ENCODE data around the gene SEPTIN8. TPM values are rescaled to one million over a fixed set of nuclear protein-coding genes. Genes with fewer than 3 reads are reported as not detected.
A peak's percentile ranks its signal among the peaks of the same experiment; 100 is the strongest.

Gene SEPTIN8, protein sequence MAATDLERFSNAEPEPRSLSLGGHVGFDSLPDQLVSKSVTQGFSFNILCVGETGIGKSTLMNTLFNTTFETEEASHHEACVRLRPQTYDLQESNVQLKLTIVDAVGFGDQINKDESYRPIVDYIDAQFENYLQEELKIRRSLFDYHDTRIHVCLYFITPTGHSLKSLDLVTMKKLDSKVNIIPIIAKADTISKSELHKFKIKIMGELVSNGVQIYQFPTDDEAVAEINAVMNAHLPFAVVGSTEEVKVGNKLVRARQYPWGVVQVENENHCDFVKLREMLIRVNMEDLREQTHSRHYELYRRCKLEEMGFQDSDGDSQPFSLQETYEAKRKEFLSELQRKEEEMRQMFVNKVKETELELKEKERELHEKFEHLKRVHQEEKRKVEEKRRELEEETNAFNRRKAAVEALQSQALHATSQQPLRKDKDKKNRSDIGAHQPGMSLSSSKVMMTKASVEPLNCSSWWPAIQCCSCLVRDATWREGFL
- polyA plus RNA-seq (ENCODE audit: low read depth in 6 of 6): under 1 TPM in 4 of 6 donors, not detected in 2; 0.11 to 0.27 (median 0.22) TPM

DNA sequence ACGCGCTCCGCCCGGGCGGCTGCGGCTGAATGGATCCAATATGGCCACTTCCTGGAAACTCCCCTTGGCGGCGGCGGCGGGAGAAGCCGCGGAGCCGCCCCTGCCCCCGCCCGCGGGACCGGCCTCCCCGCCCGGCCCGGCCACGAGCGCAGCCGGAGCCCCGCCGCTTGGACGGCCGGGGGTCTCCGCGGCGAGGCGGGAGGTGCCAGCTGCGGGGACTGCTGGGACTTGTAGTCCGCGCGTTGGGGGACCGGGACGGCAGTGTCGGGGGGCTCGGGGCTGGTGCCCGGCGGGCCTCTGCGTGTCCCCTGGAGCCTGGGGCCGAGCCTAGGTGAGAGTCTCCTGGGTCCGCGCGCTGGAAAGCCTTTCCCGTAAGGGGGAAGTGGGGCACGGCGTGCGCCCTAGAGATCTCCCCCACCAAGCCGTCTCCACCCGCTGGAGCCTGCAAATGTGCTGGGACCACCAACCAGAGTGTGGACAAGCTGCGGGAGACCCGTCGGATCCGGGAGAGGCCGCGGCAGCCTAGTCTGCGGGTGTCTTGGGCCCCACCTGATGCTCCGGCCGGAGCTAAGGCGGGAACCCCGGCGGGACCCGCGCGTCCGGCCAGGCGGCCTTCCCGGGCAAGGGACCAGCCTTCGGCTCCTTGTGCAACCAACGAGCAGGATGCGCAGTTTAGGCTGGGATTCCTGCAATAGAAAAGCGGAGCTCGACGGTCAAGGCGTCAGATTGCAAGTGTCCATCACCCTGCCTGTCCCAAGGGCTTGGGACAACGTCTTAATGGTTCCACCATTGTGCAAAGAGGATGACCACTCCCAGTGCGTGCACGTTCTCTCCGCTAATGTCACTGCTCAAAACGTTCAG is at the start of gene SEPTIN8:
TSS of gene SEPTIN8 (minus strand) at position 31 of the 861 bp plus-strand sequence. CDS start 102 bp downstream, outside the sequence.
- peaks cover 7 to 13% (median 11%) of the 10 kb centered on the region in 3 donors for H3K4me1 Mint-ChIP-seq

GRCh38 chr5:132826424-132827082 is 49.5 kb upstream of the SEPTIN8 start:
- Mint-ChIP-seq H3K36me3 (no peaks in the 10 kb centered on the region), H3K27me3 (peaks cover 42 to 83% (median 54%) of the 10 kb centered on the region in 3 donors), H3K4me3 (peak overlapping the region; percentile 17 to 68 (median 52)), H3K4me1 (peaks cover 9 to 34% (median 14%) of the 10 kb centered on the region in 3 donors), H3K27ac (no peak overlapping the region), H3K9me3 (no peaks in the 10 kb centered on the region)
- DNase-seq (no peak), ATAC-seq (ENCODE audit: low read depth in 2 of 2) (no peak)

More for the DNA sequence above, at the start of gene SEPTIN8:
- ATAC-seq (ENCODE audit: low read depth in 2 of 2): peak; percentile 81 to 83
- DNase-seq: peak; percentile 44
- no peaks in the 10 kb centered on the region for H3K9me3 Mint-ChIP-seq
- peak within 1 kb of the TSS; percentile 71 to 89 (median 81) for H3K4me3 Mint-ChIP-seq
- H3K36me3 Mint-ChIP-seq: no peaks in the 10 kb centered on the region
- H3K27ac Mint-ChIP-seq: peak within 1 kb of the TSS in 2 of 6 donors; percentile 60 to 68
- H3K27me3 Mint-ChIP-seq: peaks cover 56 to 75% (median 73%) of the 10 kb centered on the region in 3 donors

DNA sequence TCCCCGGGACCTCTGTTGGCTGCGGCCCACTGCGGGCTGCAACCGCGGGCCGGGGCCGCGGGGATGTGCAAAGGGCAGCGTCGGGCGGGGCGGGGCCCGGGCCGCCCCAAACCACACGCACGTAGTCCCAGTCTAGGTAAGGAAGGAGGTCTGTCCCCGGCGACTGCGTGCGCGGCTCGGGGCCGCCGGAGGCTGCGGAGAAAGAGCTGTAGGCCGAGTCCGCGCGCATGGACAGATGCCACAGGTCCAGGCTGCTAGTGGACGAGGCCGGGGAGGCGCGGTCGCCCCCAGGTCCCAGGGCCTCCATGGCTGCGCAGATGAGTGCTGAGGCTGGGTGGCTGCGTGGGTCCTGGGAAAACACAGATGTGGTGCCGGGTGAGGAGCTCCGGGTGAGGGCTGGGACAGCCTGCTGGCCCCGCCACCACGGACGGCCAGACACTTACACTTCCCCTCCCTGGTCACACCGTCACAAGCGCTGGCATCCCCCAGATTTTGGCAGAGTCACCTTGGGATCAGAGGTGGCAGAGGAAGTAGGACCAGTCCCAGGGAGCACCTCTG is 48.9 kb upstream of the SEPTIN8 start:
- Mint-ChIP-seq H3K9me3 (no peaks in the 10 kb centered on the region), H3K36me3 (no peaks in the 10 kb centered on the region), H3K4me3 (peak overlapping the region in 6 of 8 donors; percentile 37 to 62 (median 52)), H3K27me3 (peaks cover 47 to 81% (median 48%) of the 10 kb centered on the region in 3 donors), H3K27ac (no peak overlapping the region), H3K4me1 (peaks cover 4 to 28% (median 10%) of the 10 kb centered on the region in 3 donors)
- DNase-seq (no peak), ATAC-seq (ENCODE audit: low read depth in 2 of 2) (peak in 1 of 2 donors; percentile 17)

DNA sequence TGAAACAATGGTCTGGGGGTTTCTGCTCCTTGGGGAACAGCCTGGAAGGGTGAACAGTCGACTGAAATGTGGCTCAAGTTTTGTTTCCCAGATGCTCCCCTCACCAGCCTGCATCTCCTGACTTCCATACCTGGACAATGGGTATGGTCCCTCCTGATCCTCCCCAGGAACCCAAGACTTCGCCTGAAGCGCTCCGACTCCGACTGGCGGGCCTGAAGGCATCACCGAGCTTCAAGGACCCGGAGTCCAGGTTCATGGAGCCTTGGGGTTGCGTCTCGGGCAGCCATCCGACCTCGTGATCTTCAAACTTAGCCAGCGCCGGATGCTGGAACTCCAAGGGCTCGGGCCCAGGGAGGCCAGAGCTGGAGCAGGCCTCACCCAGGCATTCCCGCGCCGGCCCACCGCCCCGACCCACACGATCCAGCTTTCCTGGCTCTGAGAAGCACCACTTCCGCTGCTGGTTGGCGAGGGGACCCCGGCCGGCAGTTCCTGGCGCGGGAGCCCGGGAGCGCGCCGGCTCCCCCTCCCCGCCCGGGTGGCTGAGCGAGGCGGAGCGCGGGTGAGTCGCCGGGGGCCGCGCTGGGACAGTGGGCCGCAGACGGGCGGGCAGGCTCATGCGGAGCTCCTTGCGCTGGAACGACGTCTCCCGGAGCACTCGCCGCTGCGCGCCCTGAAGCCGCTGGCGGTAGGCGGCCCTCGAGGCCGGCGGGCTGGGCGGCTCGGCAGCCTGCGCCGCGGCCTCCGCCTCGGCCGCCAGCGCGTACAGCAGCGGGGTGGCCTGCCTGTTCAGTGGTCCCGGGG is 48.2 kb upstream of the SEPTIN8 start:
- Mint-ChIP-seq H3K27me3 (peaks cover 49 to 86% (median 51%) of the 10 kb centered on the region in 3 donors), H3K4me1 (peaks cover 5 to 29% (median 15%) of the 10 kb centered on the region in 3 donors), H3K36me3 (peaks cover 0 to 2% of the 10 kb centered on the region in 2 donors), H3K4me3 (peak overlapping the region; percentile 25 to 66 (median 48)), H3K27ac (no peak overlapping the region), H3K9me3 (no peaks in the 10 kb centered on the region)
- DNase-seq (no peak), ATAC-seq (ENCODE audit: low read depth in 2 of 2) (no peak)

DNA sequence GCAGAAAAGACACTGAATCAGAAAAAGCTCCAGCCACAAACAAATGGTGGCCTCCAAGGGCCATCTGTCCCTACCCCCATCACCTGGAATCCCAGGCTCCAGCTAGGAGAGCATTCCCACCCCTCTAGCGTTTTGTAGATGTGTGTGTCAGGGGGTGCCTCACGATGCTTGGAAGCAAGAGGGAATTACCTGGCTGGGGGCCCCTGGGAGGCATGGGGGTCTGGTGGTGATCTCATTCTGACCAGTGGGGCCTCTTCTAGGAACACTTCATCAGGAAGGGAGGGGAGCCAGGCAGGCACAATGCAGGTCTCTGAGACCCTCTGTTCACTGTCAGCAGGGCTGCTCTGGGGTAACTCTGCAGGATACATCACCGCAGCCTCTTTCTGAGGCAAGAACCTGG is 47.4 kb upstream of the SEPTIN8 start:
- no peak for DNase-seq
- peaks cover 0 to 4% of the 10 kb centered on the region in 2 donors for H3K36me3 Mint-ChIP-seq
- no peaks in the 10 kb centered on the region for H3K9me3 Mint-ChIP-seq
- H3K4me1 Mint-ChIP-seq: peaks cover 9 to 30% (median 17%) of the 10 kb centered on the region in 3 donors
- no peak overlapping the region for H3K27ac Mint-ChIP-seq
- peak overlapping the region in 6 of 8 donors; percentile 29 to 66 (median 51) for H3K4me3 Mint-ChIP-seq
- ATAC-seq (ENCODE audit: low read depth in 2 of 2): no peak
- peaks cover 52 to 87% (median 56%) of the 10 kb centered on the region in 3 donors for H3K27me3 Mint-ChIP-seq

DNA sequence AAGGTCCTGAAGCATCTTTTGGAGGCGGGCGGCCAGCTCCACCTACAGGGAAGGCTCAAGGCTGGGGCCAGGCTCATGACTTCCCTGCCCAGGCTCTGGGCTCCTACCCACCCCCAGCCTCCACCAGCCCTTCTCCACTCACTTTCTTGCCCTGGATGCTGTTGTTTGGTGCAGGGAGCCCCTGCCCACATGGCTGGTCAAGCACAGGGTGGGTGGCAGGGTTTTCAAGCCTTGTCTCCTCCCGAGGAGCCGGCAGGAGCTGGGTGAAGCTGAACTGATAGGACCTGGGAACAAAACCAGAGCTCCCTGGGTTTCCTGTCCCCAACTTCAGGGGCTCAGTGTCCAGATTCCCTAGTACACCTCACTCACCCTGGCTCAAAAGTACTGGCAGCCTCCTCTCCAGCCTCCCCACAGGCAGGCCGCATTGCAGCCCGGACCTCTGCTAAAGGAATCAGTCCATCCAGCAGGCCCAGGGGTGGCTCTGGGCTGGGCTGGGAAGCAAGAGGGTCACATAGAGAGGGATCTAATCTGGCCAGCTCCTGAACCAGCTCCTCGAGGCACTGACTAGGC is 46.5 kb upstream of the SEPTIN8 start:
- Mint-ChIP-seq H3K27me3 (peaks cover 44 to 87% (median 55%) of the 10 kb centered on the region in 3 donors), H3K4me3 (peak overlapping the region in 4 of 8 donors; percentile 9 to 31 (median 14)), H3K27ac (no peak overlapping the region), H3K36me3 (peaks cover 0 to 4% of the 10 kb centered on the region in 2 donors), H3K4me1 (peaks cover 8 to 27% (median 16%) of the 10 kb centered on the region in 3 donors), H3K9me3 (no peaks in the 10 kb centered on the region)
- no peak for ATAC-seq (ENCODE audit: low read depth in 2 of 2)
- DNase-seq: no peak

- no peak overlapping the region for H3K27ac Mint-ChIP-seq
- H3K36me3 Mint-ChIP-seq: peaks cover 0 to 4% of the 10 kb centered on the region in 2 donors
- peaks cover 8 to 27% (median 17%) of the 10 kb centered on the region in 3 donors for H3K4me1 Mint-ChIP-seq
- DNase-seq: no peak
- ATAC-seq (ENCODE audit: low read depth in 2 of 2): no peak
- peaks cover 39 to 80% (median 52%) of the 10 kb centered on the region in 3 donors for H3K27me3 Mint-ChIP-seq
- no peaks in the 10 kb centered on the region for H3K9me3 Mint-ChIP-seq
- peak overlapping the region in 3 of 8 donors; percentile 19 to 47 (median 31) for H3K4me3 Mint-ChIP-seq
Measured at GRCh38 chr5:132822650-132823480, 45.8 kb upstream of the SEPTIN8 start.

DNA sequence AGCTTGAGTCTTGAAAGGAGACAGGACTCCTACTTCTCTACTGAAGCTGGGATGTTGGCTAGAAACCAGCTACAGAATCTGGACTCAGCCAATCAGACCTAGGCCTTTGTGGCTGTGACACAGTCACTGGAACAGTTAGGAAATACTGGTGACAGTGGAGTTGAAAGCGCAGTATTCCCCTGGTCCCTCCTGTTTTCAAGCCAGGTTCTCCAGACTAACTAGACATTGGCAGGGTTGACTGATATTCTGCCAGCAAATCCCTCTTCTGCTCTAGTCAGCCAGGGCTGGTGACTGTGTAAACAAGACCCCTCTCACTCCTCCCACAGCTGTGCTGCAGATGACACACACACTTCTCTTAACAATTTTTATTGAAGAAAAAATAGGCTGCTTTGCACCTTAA is 44.8 kb upstream of the SEPTIN8 start:
- peaks cover 8 to 27% (median 18%) of the 10 kb centered on the region in 3 donors for H3K4me1 Mint-ChIP-seq
- no peak overlapping the region for H3K4me3 Mint-ChIP-seq
- DNase-seq (no peak), ATAC-seq (ENCODE audit: low read depth in 2 of 2) (no peak)
- H3K36me3 Mint-ChIP-seq: peaks cover 0 to 4% of the 10 kb centered on the region in 2 donors
- H3K27ac Mint-ChIP-seq: no peak overlapping the region
- H3K9me3 Mint-ChIP-seq: no peaks in the 10 kb centered on the region
- H3K27me3 Mint-ChIP-seq: peaks cover 30 to 69% (median 42%) of the 10 kb centered on the region in 3 donors

DNA sequence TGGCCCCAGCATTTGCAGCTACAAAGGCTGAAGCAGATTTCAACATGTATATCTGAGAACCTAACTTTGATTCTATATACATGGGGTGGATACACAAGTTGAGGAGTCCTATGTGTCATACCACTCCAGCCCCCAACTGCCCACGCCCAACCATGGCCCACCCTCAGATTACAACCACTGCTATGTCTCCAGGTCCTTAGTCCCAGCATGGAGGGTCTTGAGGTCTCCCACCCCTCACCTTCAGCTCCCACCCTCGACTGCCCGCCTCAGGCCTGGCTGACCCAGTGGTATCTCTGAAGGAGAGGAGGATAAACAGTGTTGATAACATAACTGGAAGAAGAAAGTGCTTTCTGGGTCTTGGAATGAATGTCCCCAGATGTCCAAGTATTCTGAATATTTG is 44.3 kb upstream of the SEPTIN8 start:
- Mint-ChIP-seq H3K27ac (no peak overlapping the region), H3K4me3 (no peak overlapping the region), H3K4me1 (peaks cover 8 to 27% (median 18%) of the 10 kb centered on the region in 3 donors), H3K36me3 (peaks cover 0 to 4% of the 10 kb centered on the region in 2 donors), H3K9me3 (no peaks in the 10 kb centered on the region), H3K27me3 (peaks cover 26 to 64% (median 37%) of the 10 kb centered on the region in 3 donors)
- DNase-seq: no peak
- no peak for ATAC-seq (ENCODE audit: low read depth in 2 of 2)

GRCh38 chr5:132820162-132820754 is 43.2 kb upstream of the SEPTIN8 start:
- Mint-ChIP-seq H3K9me3 (no peaks in the 10 kb centered on the region), H3K27ac (peak overlapping the region in 4 of 6 donors; percentile 5 to 73 (median 44)), H3K36me3 (peaks cover 0 to 4% of the 10 kb centered on the region in 2 donors), H3K4me1 (peaks cover 8 to 27% (median 18%) of the 10 kb centered on the region in 3 donors), H3K27me3 (peaks cover 21 to 59% (median 32%) of the 10 kb centered on the region in 3 donors), H3K4me3 (peak overlapping the region; percentile 4 to 84 (median 78))
- DNase-seq (peak; percentile 75), ATAC-seq (ENCODE audit: low read depth in 2 of 2) (peak; percentile 91 to 92)

Measured in naive B cell (primary cell).